ENCODE measurements around the gene KSR1.
"Not testable (repeated sequence)": the region's sequence is repeated elsewhere in the genome, so short reads cannot be mapped to it uniquely, and the experiment has no call there.

The KSR1 gene

DNA sequence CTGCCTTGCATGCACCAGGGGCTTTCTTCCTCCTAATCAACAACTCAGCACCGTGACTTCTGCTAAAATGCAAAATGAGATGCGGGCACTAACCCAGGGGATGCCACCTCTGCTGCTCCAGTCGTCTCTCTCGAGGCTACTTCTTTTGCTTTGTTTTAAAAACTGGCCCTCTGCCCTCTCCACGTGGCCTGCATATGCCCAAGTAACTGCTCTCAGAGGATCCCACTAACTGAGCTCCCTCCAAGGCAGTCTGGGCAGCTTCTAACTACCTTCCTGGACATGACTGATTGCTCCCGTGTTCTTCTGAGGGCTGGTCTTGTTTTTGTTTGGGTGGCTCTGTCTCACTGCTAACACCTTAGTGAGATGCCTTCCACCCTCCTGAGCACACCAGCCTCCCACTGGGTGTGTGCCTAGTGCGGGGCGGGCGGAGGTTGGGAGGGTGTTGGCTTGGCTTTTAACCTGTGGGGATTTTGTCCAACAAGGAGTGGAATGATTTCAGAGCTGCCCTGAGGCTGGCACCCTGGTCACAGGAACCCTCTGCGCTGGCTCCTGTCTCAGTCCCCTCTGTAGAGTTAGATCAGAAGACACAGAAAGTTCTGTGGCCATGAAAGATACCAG, 165.8 kb downstream of the KSR1 start:
- DNase-seq: no peak

DNA sequence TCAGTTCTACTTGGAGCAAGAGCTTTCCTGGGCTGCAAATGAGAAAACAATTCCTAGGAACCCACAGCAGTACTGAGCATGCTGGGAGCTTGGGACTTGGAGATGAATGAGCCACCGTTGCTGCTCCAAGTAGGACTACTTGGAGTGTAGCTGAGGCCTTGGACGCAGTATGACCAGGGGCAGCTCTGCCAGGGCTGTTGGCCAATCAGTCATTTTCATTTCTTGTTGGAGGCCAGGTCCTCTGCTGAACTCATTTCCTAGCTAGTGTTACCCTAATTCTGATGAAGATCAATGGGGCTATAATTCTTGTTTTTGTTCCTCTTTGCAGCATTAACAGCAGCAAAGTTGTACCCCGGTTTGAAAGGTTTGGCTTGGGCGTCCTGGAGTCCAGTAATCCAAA, 166.7 kb downstream of the KSR1 start:
- DNase-seq: no peak

DNA sequence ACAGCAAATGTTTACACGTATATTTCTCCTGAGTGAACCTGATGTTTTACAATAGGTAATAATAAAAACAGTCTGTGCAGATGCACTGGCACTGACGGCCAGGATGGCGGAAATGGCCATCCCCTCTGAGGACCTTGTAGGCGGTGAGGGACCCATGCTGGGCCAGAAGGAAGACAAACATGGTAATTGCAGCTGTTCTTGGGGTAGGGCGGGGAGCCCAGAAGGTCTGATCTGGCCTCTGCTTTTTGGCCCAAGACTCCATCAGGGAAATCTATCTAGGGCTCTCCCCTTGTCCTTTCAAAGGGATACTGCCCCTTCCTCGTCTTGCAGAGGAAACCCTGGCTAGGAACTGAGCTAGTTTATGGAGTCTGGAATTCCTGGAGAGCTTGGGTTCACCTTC, 167.4 kb downstream of the KSR1 start:
- no peak for DNase-seq

DNA sequence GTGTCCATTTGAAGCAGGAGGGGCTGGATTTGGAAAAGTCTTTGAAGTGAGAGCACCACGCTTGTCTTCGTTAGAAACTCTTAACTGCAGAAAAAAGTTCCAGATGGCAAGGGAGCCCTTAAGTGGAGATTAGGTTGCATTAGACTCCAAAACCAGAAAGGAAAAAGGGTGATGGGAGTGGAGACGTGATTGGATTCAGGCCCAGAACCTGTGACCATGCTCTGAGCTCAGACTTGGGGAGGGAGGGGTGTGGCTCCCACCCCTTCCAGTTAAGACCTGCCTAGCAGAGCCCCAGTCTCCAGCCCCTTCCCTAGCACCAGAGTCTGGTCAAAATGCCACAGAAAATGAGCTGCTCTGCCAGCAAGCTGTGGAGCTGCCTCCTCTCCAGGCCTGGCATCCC, 168.3 kb downstream of the KSR1 start:
- DNase-seq: no peak

DNA sequence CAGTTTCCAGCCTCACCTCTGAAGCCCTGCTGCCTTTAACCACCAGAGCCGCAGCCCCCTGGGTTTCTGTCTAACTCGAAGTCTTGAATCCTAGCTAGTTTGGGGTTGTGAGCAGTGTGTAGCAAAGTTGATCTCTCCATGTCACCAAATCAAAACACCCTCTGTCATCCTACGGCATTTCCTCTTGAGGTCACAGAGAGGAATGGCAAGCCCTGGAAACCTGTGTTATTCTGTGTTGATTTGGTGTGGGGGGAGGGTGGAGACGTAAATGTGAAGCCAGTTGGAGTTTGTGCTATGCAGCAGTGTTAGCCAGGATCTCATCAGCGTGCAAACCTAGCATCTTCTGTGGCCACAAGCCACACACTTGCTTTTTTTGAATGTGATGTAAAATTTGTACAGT, 169.6 kb downstream of the KSR1 start:
- DNase-seq: no peak

DNA sequence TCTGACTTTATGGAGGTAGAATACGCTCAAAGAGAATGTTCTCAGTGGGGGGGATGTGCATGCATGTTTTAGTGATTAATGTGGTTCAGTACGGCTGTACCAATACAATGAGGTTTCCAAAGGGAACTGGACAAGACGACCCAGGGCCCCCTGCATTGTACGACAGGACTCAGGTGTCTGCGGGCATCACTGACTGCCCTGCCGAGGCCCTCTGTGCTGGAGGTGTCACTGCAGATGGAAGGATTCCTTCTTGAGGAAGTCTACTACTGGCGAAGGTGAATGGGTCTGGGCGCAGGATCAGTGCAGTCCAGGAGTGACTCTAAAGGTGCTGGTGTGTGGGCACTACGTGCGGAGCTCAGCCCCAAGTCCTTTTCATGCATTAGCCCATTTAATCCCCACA, 171.3 kb downstream of the KSR1 start:
- DNase-seq: no peak

DNA sequence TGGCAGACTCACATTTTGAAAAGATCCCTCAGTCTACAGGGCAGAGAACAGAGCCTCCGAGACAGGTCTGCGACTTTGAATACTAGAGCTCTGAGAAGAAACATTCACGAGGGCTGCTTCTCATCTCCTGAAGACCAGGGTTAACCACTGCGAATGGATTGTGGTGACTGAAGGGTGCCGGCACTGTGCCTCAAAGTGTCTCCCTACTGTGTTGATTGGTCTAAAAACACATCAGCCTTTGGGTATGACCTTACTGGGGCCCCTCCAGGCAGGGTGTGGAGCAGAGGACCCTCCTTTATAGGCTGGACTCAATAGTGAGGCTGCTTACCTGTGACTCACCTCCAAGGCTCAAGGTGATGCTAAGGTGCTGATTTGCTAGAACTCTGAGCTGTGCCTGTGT, 172.1 kb downstream of the KSR1 start:
- no peak for DNase-seq

DNA sequence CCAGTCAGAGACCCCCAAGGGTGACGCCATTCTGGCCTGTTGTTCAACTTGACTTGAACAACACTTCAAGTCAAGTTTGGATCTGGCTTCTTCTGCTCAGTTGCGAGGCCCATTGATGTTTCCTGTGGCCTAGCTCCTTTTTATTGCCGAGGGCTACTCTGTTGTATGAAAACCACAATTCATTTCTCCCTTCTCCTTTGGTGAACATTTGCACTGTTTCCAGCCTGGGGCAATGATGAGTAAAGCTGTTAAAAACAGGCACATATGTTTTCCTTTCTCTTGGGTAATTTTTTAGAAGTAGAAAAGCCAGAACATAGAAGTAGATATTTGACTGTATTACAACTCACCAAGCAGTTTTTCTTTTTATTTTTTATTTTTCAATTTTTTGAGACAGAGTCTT, 173.0 kb downstream of the KSR1 start:
- not testable (repeated sequence) for DNase-seq

DNA sequence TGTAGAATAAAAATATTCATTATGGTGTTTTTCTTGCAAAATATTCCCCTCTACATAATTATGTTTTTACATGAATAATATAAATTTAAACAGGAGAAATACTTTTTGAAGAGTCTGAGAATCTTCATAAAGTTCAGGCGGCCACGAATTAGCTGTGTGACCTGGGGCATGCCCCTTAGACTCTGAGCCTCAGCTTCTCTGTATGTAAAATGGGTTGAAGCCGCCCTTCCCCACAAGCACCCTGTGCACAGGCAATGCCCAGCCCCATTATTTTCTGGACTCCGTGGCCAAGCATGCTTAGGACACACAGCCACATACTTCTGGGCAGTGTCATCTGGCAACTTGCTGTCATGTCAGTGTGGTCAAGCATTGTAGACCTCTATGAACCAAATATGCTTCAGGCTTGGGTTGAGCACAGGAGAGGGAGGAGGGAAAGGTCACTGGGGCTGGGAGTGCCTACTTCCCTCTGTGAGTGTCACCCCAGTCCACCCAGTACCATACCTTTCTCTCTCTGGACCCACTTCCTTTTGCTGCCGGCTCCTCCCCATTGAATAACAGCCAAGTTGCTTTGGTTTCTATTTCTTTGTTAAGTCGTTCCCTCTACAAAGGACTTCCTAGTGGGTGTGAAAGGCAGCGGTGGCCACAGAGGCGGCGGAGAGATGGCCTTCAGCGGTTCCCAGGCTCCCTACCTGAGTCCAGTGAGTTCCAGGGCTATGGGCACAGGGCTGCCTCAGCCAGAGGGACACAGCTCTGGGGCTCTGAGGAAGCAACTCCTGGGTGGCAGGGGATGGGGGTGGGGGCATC, 174.6 kb downstream of the KSR1 start, which contains the start of gene LGALS9:
Gene LGALS9 (plus strand): TSS at position 582 of the 804 bp plus-strand sequence. CDS start 78 bp downstream, at position 660.
- peak; percentile 37 for DNase-seq

DNA sequence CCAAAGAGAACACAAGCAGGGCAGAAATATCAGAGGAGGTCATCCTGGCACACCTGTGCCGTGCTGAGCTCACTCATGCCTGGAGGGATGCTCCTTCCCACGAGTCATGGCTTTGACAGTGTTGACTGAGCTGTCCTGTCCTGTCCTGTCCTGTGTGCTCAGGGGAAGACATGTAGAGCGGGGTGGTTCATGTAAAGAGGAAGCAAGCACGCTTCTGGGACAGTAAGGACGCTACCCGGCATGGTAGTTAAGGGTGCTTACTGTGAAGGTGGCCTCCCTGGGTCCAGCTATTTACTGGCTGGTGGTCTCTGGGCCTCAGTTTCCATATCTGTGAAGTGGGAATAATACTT, 175.1 kb downstream of the KSR1 start:
- peak; percentile 15 for DNase-seq

DNA sequence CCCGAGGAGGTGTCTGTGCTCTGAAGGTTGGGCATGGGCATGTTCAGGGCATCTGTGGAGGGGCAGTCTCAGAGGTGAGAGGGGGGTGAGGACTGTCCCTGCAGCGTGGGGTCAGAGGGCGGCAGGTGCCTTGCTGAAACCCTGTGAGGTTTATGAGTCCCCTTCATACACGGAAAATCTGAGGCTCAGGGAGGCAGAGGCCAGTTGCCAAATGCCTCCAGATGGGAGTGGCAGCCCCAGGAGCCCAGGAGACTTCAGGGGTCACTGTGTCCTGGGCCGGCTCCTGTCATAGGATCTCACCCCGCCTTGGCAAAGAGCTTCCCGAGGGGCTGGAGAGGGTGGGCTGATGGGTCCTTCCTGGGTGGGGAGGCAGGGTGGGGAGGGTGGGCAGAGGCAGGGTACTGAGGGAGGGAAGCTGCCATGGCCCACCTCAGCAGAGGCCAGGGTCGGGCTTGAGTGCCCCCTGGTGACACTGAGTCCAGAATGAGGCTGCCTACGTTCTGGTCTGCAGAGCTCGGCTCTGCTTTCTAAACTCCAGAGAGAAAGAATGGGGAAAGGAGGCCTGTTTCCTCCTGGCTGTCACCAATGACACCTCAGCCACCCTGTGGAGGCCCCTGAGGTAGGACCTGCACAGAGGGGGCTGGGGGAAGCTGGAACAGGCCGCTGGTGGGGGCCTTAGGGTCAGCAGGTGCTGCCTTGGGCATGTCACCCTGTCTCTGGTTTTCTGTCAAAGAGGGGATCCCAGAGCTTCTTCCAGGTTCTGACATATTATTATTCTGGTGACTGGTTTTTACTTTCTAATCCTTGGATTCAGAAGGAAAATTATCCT, 175.9 kb downstream of the KSR1 start:
- no peak for DNase-seq

DNA sequence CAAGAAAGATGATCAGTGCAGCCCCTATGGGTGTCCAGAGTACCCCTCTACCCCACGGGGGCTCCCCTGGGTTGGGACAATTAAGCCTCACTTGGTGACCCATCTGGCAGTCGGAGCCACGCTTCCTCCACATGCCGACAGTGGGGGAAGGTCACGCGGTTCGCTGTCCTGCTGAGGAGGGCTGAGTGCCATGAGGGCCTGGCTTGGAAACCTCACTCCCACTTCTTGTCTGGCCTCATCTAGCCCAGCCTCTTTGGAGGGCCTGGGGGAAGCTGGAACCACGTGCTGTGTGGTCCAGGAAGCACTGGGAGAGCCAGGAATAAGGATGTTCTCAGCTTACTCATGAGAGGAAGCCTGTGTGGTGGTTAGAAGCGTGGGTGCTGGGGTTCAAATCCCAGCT, 176.5 kb downstream of the KSR1 start:
- DNase-seq: not testable (repeated sequence)

DNA sequence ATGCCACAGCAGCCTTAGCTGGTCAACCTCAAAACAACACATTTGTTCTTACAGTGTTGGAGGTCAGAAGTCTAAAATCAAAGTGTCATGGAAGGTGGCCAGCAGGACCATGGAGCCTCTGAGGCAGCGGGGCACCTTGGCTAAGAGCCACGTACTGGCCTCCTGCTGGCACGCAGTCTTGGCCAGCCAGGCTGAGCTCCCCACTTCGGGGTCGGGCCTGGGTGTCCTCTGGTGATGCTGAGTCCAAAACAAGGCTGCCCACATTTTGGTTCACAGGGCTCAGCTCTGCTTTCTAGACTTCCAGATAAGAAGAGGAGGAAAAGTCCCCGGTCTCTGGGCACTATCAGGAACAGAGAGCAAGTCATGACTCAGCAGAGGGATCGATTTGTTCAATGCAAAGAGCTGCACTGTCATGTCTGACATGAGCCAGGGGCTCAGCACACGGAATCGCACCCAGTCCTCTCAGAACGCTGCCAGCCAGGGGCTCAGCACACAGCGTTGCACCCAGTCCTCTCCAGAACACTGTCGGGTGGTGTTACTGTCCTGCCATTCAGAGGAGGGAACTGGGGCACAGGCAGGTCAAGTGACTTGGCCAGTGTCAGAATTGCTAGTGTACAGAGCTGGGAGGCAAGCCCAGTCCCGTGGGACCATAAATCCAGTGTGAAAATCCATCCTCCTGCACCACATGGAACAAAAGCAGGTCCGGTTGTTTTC, 177.2 kb downstream of the KSR1 start:
- DNase-seq: no peak

DNA sequence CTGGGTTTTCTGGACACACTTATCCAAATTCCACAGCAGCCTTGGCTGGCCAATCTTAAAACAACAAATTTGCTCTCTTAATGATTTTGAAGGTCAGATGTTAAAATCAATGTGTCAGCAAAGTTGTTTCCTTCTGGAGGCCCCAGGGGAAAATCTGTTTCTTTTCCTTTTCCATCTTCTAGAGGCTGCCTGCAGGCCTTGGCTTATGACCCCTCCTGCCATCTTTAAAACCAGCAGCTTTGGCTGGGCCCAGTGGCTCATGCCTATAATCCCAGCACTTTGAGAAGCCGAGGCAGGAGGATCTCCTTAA, 177.7 kb downstream of the KSR1 start:
- DNase-seq: no peak

DNA sequence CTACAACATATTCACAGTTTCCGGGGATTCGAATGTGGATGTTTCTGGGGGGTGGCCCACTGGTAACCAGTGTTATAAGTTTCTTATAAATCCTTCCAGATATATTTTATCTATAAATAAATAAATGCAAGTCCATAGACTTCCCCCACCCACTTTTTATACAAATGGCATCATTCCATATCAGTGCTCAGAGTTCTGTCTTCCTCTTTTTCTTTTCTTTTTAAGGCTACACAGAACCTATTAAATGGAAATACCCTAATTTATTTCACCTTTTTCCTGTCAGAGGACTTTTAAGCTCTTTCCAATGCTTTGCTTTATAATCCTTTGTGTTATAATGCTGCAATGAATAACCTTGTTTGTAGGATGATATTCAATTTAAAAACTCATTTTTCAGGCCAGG, 178.5 kb downstream of the KSR1 start:
- no peak for DNase-seq

DNA sequence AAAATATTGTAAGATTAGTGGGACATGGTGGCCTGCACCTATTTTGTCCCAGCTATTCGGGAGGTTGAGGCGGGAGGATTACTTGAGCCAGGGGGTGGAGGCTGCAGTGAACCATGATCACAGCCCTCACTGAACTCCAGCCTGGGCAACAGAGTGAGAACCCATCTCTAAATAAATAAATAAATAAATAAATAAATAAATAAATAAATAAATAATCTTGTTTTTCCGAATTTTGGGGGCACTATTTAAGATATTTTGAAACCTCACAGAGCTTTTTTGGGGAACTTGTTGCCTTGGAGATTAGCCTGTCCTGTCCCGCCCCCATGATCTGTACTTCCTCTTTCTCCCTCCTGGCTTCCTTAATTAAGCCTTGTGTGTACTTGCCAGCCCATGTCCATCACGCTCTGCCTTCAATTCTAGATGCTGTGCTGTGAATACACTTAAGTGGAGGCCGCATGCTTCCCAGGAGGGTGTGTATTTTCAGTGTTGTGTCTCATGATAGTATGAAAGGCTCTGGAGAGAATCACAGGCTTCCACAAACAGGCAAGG, 179.1 kb downstream of the KSR1 start:
- peak; percentile 40 for DNase-seq

DNA sequence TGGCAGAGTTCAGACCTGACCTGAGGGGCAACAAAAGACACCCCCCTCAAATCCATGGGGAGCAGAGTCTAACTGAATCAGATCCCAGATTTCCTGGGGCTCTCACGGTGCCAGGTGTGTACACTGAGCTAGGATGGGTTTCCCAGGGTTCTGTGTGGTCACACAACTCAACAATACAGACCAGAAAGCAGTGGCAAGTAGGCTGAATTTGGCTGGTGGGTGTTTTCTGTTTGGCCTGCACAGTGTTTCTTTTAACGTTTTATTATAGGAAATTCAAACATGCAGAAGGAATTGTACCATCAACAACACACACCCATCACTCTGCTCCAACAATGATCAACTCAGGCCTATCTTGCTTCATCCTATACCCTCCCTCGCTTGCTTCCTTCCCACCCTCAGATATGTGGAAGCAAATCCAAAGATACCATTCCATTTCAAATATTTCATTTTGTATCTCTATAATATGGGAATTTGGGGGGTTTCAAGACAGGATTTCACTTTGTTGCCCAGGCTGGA, 179.8 kb downstream of the KSR1 start:
- not testable (repeated sequence) for DNase-seq

DNA sequence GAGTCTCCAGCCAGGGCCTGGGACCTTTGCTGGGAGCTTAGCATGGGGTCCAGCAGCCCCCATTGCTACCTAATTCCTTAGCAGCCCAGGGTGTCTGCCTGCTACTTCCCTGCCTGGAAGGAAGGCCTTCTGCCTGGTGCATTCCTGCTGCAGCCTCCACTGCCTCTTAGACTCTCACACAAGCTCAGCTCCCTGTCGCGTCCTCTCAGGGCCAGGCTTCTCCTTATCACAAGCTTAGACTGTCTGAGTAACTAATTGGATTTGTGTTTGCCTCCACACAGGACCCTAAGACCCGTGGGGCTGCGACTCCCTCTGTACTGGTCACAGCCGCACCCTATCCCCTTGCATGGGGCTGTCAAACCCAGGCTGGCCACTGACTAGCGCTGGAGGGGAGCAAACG, 181.6 kb downstream of the KSR1 start:
- DNase-seq: not testable (repeated sequence)

DNA sequence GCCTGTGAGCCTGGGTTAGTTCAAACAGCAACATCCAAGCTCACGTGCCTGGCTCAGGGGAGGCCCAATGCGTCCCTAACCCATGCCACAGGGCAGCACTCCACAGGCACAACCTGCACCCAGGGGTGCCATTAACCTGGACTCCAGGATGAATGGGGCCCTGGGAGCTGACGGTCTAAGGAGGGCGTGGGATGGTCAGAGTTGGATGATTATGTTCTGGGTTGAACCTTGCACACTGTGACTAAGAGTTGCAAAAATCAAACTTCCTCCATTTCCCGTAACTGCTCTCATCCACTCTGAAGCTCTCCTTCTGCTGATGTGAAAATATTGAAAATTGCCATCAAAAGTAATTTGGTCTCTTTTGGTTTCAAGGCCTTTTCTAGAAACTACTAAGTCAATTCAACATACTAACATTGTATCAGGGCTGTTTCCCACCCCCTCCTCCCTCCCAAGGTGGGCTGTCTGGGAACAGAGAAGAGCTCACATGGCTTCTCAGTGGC, 182.2 kb downstream of the KSR1 start:
- not testable (repeated sequence) for DNase-seq

DNA sequence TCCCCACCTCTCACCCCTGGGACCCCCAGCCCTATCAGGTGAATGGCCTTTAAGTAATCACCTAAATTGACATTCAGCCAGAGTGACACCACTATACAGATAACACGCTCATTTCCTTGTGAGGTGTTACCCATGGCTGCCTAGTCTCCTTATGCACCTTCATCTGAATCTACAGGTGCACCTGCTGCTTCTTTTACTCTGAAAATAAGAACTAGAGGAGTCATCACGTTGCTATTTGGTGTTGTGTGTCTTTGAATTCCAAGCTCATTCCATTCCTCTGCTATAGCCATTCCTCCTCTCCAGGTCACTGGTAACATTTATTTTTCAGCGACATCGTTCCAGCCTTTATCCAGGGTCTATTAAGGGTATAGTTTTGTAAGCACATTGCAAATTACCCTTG, 184.5 kb downstream of the KSR1 start:
- DNase-seq: no peak

DNA sequence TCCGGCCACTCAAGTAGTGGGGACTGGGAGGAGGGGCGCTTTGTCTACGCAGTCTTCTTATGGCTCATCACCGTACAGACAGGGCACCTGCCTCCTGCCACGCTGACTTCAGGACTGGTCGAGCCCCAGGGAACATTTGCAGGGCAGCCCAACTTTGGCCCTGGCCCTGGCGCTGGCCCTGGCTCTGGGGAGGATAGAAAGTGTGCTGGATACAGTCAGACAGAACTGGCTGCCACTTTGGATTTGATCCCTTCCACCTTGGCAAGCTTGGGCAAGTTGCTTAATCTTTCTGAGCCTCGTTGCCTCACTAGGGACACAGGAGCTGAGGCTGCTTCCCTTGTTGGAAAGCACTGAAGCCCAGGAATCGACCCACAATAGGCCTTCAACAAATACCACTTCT, 188.3 kb downstream of the KSR1 start:
- DNase-seq: no peak

DNA sequence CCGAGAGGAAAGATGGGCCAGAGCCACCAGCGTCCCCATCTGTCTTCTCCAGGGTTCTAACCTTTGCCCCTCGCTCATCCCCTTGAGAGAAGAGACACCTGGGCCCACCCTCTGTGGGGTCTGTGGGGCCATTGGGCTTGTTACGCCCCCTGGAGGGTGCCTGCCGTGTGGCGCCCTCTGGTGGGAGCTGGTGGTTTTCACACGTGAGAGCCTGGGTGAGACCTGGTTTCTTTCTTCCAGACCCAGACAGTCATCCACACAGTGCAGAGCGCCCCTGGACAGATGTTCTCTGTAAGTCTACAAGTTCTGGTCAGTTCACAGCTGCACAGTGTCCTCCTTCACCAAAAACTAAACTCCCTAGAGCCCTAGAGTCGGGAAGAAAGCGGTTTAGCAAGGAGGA, 189.4 kb downstream of the KSR1 start:
- DNase-seq: not testable (repeated sequence)

DNA sequence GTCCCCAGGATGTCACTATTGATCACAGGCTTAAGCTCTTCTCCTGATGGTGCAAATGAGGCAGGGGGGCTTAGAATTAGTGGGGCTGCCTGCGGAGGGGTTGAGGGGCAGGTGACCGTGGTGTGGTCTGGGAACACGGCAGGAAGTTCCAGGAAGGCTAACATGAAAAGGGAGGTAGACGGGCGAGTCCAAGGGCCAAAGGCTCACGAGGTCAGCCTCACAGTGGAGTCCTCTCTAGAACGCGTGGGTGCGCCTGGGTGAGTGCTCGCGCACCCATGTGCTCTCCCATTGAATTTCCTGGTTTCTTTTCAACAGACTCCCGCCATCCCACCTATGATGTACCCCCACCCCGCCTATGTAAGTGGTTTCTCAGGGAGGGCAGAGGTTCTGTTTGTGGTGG, 190.0 kb downstream of the KSR1 start:
- no peak for DNase-seq

Data from GF-D8 (cell line).